Smooth muscle cell of the brain vasculature (primary cell): ENCODE results near the gene HOXB1.
"Not testable (repeated sequence)": the region's sequence is repeated elsewhere in the genome, so short reads cannot be mapped to it uniquely, and the experiment has no call there.

Experiments
- DNase-seq: peaks from one replicate; pipeline ENCODE4 v3.0.0-alpha.2; 2012; ENCODE audit warnings: low read depth, low spot score

HOXB1 gene

DNA sequence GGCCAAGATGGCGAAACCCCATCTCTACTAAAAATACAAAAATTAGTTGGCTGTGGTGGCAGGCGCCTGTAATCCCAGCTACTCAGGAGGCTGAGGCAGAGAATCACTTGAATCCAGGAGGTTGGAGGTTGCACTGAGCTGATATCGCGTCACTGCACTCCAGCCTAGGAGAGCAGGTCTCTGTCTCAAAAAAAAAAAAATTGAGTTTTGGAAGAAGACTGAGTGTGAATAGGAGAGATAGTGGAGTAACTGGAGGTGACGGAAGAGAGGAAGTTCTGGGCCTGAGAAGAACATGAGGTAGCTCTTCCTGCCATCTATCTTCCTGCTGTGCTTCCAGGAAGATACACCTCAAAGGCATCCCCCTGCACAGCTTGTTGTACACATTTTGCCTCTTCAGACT lies 11.4 kb downstream of the HOXB1 start:
- no peak for DNase-seq

DNA sequence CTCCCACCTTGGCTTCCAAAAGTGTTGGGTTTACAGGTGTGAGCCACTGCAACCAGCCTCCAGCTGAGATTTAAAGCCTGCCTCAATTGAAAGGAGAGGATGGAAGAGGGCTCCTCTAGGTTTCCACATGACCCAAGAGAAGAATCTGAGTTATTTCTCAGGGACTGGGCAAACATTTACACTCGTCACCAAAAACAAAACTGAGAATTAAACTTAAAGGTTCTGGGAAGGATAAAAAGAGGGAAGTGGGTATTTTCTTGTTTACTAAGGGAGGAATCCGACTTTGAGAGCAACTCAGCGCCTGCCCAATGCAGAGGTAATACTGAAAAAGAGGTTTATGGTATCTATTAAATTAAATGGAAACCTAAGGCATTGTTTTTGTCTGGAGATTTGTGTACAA lies 13.3 kb downstream of the HOXB1 start:
- DNase-seq: no peak

DNA sequence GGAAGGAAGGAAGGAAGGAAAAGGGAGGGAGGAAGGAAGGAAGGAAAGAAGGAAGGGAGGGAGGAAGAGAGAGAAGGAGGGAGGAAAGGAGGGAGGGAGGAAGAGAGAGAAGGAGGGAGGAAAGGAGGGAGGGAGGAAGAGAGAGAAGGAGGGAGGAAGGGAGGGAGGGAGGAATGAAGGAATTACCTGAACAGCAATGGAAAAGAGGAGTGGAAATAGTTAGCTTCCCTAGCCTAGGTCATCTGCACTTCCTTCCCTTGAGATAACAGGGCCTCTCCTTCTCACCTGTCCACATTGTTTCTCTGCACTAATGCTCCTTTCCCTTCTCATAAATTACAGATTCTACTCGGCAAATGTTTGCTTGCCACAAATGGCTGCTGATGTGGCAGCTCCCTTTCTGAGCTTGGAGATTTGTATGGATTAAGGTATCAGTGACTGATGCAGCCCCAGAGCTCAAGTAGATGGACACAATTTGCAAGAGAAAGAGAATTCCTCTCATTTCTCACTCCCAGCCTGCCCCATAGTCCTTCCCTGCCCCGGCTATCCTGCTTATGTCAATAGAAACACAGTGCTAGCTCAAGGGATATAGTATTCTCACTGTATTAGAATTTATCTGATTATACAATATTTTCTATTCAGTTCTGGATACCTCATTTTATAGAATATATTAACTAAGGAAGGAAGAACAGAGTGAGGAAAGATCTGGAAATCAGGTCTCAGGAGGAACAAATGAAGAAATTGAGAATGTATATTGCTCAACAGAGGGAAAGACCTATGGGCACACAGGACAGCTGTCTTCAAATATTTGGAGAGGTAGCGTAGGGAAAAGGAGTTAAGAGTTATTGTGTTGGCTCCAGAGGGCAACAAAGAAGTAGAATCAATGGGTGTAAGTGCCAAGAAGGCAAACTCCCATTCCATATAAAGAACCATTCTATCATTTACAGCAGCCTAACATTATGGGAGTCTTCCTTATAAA lies 14.6 kb downstream of the HOXB1 start:
- no peak for DNase-seq

DNA sequence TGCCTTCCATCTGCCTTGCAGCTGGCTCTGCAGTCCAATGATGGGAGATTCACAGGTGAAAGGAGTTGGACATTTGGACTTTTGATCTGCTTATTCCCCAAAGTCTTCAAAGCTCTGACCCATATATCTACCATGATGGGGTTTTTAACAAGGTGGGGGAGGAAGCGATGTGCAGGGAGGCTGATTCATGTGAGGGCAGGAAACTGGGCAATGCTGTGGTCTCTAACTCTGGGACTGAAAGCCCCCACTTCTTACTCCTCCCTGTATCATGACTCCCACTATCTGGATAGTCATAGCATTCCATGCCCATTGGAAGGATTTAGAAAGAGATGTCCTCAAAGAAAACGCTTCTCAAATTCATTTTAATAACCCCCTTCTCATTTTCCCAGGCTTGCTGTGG lies 16.3 kb downstream of the HOXB1 start:
- DNase-seq: no peak

DNA sequence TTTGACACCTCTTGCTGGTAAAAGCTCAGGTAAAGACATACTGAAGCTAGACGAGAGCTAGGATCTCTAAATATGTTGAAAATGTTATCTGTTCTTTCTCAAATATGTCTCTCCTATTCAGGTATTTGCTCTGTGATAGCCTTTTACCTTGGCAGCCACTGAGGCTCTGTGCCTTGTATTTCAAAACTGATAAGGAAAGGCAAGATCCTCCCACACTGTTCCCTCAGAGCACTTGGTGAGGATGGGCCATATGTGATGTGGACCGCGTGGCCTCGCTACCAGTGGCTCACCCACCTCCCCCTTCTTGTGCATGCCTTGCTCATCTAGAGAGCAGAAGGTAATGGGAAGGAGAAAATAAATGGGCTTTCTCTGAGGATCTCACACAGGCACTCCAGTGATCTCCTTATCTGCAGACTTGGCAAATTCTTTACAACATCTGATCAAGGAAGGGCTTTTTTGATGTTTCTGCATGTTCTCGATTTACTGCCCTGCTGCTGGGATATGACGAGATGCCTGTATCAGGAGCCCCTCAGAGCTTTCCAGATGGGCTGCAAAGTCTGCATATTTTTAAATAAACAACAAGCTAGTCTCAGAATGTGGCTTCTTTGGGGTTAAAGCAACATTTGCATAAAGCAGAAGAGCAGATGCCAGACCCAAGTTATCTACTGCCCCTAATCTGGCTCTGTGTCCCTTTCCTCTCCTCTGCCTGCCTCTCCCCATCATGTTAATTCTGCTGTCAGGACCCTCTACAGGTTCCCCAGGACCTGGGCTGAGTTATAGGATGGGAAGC lies 16.9 kb downstream of the HOXB1 start:
- DNase-seq: no peak

DNA sequence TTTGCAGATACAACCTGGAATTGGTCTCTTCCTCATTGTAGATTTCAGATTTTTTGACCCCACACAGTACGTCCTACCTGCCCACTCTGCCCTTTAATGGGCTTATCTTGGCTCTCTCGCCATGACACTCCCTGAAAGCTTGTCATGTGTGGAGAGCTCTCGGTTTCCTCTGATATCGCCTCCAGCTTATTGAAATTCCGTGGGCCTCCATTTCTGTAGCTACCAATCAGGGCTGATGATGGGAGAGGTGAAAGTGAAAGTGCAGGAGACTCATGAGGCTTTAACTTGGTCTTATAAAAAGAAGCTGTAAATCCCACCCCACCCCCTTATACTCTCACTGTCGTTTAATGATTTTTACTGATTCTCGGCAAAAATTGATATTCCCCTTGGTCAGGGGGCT lies 17.7 kb downstream of the HOXB1 start:
- DNase-seq: no peak

DNA sequence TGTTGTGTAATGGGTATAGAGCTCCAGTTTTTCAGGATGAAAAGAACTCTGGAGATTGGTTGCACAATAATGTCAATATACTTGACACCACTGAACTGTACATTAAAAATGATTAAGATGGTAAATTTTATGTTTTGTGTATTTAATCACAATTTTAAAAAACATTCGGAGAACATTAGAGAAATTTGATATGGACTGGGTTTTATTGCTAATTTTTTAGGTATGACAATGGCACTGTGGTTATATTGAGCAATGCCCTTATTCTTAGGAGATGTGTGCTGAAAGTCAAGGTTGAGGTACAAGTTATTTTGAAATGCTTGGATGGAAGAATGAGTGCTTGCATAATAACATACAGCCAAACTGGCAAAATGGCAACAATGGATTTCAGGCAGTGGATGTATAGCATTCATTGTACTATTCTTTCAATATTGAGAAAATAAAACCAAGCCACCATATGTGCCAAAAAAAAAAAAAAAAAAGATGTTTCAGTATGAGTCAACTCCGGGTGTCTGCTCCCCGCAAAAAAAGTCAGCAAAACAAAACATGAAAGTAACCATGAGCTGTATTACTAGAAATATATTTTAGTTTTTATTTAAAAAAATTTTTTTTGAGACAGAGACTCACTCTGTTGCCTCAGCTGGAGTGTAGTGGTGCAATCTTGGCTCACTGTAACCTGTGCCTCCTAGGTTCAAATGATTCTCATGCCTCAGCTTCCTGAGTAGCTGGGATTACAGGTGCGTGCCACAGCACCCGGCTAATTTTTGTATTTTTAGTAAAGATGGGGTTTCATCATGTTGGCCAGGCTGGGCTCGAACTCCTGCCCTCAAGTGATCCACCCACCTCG lies 19.8 kb downstream of the HOXB1 start:
- no peak for DNase-seq

DNA sequence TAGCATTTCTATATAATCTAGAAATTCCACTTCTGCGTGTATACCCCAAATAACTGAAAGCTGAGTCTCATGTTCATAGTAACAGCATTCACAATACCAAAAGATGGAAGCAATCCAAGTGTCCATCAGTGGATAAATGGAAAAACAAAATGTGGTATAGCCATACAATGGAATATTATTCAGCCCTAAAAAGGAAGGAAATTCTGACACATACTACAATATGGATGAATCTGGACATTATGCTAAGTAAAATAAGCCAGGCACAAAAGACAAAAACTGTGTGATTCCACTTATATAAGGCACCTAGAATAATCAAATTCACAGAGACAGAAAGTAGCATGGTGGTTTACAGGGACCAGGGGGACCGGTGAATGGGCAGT lies 20.4 kb downstream of the HOXB1 start:
- no peak for DNase-seq

DNA sequence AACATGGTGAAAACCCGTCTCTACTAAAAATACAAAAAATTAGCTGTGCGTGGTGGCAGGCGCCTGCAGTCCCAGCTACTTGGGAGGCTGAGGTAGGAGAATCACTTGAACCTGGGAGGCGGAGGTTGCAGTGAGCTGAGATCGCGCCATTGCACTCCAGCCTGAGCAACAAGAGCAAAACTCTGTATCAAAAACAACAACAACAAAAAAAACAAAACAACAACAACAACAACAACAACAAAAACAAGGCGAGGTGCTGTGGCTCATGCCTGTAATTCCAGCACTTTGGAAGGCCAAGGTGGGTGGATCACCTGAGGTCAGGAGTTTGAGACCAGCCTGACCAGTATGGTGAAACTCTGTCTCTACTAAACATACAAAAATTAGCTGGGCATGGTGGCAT lies 21.1 kb downstream of the HOXB1 start:
- DNase-seq: not testable (repeated sequence)

DNA sequence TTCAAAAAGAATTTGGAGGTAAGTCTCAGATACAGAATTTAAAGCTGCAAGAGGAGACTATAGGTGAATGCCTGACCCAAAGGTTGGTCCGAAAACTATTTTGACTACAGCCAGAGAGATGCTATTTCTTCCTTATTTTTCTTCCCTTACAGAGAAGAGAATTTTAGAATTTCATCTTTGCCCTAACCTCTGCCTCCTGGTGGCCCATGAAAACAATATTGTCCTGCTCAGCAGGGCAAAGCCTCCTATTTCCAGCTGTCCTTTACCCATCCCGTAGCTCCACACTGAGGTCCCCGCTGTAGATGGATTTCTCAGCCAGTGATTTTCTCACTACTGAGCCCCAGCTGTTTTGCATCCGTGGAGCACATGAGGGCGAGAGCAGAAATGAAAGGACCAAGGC lies 24.6 kb downstream of the HOXB1 start:
- DNase-seq: no peak

DNA sequence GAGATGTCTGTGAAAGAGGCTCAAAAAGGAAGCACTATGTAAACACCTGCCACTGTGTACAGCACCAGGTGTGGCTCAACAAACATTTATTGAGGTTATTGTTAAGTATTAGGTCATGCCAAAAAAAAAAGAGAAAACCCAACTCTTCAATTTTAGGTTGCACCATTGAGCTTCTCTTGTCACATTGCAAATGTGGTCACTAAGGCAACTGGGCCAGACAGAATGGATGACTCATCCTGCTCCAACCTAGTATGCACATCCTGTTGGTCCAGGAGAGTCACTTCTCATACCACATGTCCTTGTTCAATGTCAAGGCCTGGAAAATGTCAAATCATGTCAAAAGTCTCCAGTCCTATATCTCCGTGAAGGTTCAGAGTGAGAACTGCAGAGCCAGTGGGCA lies 25.0 kb downstream of the HOXB1 start:
- no peak for DNase-seq

DNA sequence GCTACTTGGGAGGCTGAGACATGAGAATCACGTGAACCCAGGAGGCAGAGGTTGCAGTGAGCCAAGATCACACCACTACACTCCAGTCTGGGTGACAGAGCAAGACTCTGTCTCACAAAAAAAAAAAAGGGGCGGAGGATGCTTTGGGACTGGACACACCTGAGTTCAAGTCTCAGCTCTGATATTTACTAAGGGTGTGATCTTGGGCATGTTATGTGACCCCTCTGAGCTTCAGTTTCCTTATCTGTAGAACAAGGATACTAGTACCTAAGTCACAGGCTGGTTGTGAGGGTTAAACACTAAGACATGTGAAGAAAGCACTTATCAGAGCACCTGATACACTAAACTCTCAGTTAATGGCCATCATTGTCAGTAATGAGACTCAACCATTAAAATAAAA lies 25.9 kb downstream of the HOXB1 start:
- no peak for DNase-seq

DNA sequence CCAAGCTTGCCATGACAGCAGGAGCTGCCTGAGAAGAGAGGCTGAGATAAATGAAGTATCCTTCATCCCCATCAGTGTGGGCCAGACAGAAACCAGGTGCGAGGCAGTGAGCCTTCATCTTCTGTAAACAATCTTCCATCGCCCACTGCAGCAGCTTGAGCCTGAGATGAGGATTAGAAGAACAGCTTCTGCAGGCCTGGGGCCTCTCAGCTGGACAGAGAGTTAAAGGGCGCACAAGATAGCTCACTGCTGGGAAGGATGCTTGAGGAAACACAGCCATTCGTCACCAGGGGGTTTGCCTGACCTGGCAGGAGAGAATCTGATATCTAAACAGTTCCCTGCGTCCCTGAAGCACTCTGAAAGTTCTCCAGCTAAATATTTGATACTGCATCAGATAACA lies 27.1 kb downstream of the HOXB1 start:
- no peak for DNase-seq

DNA sequence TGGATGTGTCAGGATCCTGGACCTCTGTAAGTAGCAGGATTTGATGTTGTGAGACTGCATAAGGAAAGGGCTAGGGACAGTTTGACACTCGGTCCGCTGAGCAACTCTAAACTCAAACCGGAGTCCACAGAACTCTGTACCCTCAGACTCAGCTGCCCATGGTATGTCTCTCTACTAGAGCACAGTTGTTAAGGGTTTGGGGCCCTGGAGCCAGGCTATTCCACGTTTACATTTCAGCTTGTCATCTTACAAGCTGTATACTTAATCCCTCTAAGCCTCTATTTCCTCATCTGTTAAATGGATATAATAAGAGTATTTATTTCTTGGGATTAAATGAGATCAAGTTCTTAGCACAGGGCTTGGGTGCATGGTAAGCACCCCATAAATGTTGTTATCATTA lies 27.9 kb downstream of the HOXB1 start:
- DNase-seq: no peak

DNA sequence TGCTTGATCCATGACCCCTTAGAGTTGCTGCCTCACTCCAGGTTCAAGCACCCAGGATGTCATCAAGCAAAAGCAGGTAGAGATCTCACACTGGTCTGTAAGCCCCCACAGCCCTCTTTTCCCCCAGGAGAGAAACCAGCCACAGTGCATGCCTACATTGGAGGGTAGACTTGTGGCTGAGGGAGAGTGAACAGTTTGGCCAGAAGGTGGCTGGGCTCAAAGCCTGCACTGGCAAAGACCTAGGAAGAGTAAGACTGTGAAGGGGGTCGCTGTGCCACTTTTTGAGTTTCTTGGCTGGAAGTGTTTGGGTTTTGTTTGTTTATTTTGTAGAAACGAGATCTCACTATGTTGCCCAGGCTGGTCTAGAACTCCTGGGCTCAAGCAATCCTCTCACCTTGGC lies 28.5 kb downstream of the HOXB1 start:
- DNase-seq: no peak

DNA sequence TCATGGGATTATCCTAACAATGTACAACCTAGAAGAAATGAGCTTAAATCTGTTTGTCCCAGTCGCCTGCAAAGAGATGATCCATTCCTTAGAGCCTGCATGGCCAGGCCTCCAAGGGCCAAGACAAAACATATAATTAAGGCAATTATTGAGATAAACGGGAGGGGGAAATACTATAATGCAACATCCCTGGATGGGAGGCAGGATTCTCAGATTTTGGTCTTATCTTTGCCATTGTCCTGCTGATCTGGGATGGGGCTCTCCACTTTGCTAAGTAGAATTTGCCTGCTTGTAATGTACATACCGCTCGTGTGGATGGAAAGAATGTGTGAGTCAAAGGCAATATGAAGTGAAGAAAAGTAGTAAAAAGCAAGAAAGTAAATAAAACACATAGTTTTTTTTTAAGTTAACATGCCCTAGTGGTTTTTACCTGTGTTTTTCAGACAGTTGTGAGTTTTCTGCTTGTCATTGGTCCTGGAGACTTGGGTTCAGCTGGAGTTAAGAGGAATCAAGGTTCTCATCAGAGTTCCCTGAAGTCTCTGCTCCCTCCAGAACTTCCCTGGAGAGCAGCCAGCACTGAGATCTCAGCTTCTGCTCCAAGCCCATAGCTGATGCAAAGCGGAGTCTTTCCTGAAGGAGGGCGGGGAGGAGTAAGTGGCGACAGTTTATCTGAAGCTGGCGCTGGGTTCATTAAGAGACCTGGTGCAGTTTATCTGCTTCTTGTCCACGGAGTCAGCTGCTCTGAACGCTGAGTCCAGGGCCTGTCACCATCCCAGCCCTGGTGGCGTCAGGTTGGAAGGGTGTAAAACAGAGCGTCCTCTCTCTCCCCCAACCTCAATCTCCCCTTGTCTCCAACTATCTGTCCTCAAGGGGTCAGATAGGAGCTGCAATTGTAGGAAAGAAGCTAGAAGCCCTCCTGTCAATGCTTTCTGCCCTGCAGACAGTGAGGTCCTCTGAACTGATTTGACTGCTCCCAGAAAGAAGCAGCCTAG lies 30.1 kb downstream of the HOXB1 start:
- no peak for DNase-seq

DNA sequence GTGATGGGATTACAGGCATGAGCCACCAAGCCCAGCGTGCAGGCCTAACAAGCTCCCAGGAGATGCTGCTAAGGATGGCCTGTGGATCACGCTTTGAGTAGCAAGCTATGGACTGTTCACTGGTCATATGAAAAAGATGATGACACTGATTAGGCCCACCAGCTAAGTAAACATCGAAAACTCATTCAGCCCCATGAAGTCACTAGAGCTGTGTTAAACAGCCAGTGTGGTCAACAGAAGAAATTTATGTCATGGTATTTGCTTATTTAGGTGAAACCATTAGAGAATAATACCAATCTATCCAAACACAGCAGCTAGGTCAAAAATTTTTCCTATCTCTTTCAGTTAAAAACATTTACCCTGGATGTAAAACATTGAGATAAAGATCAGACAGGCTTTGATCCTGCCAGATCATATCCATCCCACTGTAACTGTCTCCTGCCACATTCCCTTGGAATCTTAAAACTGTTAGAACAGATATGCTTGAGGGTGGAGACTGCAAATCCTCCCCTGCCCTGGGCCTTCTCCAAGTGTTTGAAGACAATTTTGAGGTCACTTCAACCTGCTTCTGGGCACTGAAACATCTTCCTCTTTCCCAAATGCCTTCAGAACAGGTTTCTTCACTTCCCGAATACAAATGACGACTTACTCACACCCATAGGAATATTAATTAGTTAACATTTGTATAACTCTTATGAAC lies 30.9 kb downstream of the HOXB1 start:
- no peak for DNase-seq

DNA sequence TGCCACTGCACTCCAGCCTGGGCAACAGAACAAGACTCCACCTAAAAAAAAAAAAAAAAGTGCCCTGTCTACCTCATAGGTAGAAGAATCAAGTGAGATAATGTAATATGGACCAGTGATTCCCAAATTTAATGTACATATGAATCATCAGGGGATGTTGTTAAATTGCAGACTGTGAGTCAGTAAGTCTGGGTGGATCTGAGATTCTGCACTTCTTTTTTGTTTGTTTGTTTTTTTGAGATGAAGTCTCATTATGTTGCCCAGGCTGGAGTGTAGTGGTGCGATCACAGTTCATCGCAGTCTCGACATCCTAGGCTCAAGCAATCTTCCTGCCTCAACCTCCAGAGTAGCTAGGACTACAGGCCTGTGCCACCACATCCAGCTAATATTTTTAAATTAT lies 31.6 kb downstream of the HOXB1 start:
- DNase-seq: no peak

DNA sequence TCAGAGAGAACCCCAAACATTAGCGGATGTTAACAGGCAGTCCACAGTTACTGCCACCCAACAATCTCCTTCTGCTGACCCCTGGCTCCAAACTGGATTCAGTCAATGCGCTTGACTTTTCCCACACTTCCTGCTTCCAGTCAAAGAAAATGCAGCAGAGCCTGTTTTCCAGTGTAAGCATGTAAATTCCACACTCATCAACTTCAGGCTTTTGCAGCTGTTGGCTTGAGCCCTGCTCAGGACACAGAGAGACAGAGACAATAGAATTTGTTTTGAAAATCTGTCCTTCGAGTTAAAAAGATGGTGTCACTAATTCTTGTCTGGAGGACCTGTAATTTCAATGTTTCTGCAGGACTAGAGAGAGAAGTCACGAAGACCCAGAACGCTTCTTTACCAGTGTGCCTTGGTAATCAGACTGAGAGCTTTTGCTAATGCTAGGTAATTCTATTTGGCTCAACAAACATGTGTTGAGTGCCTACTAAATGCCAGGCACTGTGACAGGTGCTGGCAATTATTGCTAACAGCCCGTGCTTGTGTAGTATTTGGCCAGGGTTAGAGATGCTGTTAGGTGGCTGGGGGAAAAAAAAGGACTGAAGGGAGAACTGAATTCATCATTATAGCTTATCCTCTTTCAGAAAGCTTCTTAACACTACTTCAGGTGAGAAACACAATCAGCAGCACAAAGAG lies 32.5 kb downstream of the HOXB1 start:
- no peak for DNase-seq

DNA sequence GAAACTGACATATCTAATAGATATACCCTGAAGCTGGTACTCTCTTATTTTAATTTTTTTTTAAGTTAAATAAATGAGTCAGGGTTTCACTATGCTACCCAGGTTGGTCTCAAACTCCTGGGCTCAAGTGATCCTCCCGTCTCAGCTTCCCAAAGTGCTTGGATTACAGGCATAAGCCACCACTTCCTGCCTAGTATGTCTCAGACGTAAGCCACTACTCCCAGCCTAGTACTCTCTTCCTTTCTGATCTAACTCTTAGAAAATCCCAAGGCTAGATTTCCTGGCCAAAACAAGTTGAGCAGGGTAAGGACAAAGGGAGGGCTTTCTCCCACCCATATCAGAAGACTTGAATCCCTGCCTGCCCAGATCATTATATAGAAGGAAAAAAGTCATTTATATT lies 33.7 kb downstream of the HOXB1 start:
- no peak for DNase-seq
